ENCODE data around the gene CELF1.

CELF1 gene

GRCh38 chr11:47453365-47453764, 99.6 kb downstream of the CELF1 start:
- TF ChIP-seq CTCF (IDR thresholded peaks at IDR 0.05; ENCODE audit: insufficient read depth, low read depth, low read length, missing control alignments): no peak
- no peak overlapping the region for H3K4me3 ChIP-seq (ENCODE audit: low read depth, low read length)
- no peak for DNase-seq (ENCODE audit: low read depth)

GRCh38 chr11:47451990-47452389, 100.9 kb downstream of the CELF1 start:
- no peak overlapping the region for H3K4me3 ChIP-seq (ENCODE audit: low read depth, low read length)
- no peak for TF ChIP-seq CTCF (IDR thresholded peaks at IDR 0.05; ENCODE audit: insufficient read depth, low read depth, low read length, missing control alignments)
- DNase-seq (ENCODE audit: low read depth): no peak

GRCh38 chr11:47451436-47451835, 101.5 kb downstream of the CELF1 start:
- H3K4me3 ChIP-seq (ENCODE audit: low read depth, low read length): no peak overlapping the region

GRCh38 chr11:47449541-47449940, 103.4 kb downstream of the CELF1 start:
- TF ChIP-seq CTCF (IDR thresholded peaks at IDR 0.05; ENCODE audit: insufficient read depth, low read depth, low read length, missing control alignments): no peak
- no peak for DNase-seq (ENCODE audit: low read depth)

More at GRCh38 chr11:47451436-47451835, 101.5 kb downstream of the CELF1 start:
- DNase-seq (ENCODE audit: low read depth): no peak
- no peak for TF ChIP-seq CTCF (IDR thresholded peaks at IDR 0.05; ENCODE audit: insufficient read depth, low read depth, low read length, missing control alignments)

GRCh38 chr11:47448566-47449427, 104.1 kb downstream of the CELF1 start, which contains the start of gene RAPSN:
TSS of gene RAPSN (minus strand) at chr11:47449136. CDS start at chr11:47448964, 172 bp downstream.
- TF ChIP-seq CTCF (IDR thresholded peaks at IDR 0.05; ENCODE audit: insufficient read depth, low read depth, low read length, missing control alignments): no peak
- no peak within 1 kb of the TSS for H3K4me3 ChIP-seq (ENCODE audit: low read depth, low read length)
- DNase-seq (ENCODE audit: low read depth): no peak

More at GRCh38 chr11:47449541-47449940, 103.4 kb downstream of the CELF1 start:
- H3K4me3 ChIP-seq (ENCODE audit: low read depth, low read length): no peak overlapping the region

GRCh38 chr11:47447906-47448305, 105.0 kb downstream of the CELF1 start:
- DNase-seq (ENCODE audit: low read depth): no peak
- TF ChIP-seq CTCF (IDR thresholded peaks at IDR 0.05; ENCODE audit: insufficient read depth, low read depth, low read length, missing control alignments): no peak

More at GRCh38 chr11:47447906-47448305, 105.0 kb downstream of the CELF1 start:
- H3K4me3 ChIP-seq (ENCODE audit: low read depth, low read length): no peak overlapping the region

All from GM12865 (cell line).